NCI-H510A (cell line): ENCODE measurements around the gene EIF2B2.
A peak's percentile ranks its signal among the peaks of the same experiment; 100 is the strongest.

ENCODE experiments used
- DNase-seq: peaks from one replicate; lab custom pipeline; 2025; lab: John Stamatoyannopoulos, UW

Gene EIF2B2

GRCh38 chr14:75002392-75003249 is at the start of gene EIF2B2:
TSS of gene EIF2B2 (plus strand) at chr14:75002921. CDS start at chr14:75002991, 70 bp downstream.
- DNase-seq, result peak; percentile 96

DNA sequence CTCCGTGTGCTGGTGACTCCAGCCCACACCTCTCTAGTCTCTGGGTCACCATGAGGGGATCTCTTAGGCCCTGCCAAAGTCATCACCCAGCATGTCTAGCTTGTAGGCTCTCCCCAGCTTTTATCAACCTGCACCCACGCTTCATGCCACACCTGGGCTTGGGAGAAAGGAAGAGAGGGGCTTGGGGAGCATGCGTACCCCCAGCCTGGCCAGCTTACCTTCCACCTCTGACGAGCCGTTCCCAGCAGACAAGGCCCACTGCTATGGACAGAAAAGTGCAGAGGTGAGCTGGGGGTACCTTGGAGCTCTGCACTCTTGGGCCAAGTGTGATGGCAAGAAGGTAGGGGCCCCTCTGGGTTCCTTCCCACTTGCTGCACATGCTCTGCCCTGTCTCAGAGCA is 49.0 kb upstream of the EIF2B2 start:
- no peak for DNase-seq

- DNase-seq, result peak; percentile 27
These were observed 48.3 kb upstream of the EIF2B2 start for GRCh38 chr14:74954232-74954946.

GRCh38 chr14:74954947-74955228 is 47.8 kb upstream of the EIF2B2 start:
- no peak for DNase-seq

- peak; percentile 21 for DNase-seq
These were observed 47.3 kb upstream of the EIF2B2 start, which contains the start of gene PGF for GRCh38 chr14:74955229-74956026. TSS of gene PGF (minus strand) at chr14:74955597. CDS start at chr14:74955242, 355 bp downstream.

DNA sequence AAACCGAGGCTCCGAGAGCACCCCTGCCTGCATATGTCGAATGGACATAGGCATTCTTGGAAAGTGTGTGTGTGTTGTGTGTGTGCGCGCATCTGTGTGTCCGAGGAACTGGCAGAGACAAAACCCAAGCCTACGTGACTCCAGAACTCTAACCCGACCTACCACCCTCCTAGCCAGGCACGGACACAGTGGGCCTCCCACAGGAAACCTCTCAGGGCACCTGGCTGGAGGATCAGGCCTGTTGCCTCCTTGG is 46.8 kb upstream of the EIF2B2 start:
- no peak for DNase-seq

GRCh38 chr14:74956280-74957072 is 46.2 kb upstream of the EIF2B2 start:
- DNase-seq, result no peak

DNA sequence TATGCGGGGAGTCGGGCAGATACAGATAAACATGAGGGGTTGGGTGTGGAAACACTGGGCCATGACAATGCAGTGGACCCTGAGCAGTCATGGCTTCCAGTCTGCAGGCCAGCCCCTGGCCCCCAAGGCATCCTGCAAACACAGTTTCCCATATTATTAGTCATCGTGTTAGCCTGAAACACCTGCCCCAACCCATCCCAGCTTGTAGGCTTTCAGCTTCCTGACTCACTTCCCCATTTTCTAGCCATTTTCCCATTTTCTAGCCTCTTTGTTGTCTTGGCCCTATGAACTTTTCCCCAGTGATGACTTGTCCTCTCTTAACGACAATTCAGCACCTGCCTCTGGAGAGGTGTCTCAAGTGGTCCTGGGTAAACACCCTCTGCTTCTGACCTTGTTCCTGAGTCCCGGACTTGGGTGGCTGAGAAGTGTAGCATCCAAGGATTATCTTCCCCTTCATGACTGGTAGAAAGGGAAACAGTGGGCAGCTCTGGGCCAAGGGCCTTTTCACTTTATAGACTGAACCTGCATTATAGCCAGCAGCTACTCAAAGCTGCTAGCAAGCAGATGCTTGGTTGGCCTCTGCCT is 43.0 kb upstream of the EIF2B2 start:
- DNase-seq, result no peak

DNA sequence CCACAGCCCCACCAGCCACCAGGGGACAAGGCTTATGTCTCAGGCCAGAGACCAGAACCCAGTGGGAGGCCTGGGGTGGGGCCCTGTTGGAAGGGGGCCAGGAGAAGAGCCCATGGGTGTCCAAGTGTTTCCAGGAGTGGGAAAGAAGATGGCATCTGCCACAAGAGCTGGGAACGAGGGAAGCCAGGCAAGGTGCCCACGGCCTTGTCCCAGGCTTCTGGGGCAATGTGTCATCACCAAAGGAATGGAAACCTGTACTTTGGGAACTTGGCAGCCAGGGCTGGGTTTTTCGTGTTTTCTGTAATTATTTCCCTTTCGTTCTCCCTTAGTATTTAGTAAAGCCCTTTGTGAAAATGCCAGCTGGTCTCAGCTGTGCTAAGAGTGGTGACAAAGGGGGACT is 42.0 kb upstream of the EIF2B2 start:
- no peak for DNase-seq

DNA sequence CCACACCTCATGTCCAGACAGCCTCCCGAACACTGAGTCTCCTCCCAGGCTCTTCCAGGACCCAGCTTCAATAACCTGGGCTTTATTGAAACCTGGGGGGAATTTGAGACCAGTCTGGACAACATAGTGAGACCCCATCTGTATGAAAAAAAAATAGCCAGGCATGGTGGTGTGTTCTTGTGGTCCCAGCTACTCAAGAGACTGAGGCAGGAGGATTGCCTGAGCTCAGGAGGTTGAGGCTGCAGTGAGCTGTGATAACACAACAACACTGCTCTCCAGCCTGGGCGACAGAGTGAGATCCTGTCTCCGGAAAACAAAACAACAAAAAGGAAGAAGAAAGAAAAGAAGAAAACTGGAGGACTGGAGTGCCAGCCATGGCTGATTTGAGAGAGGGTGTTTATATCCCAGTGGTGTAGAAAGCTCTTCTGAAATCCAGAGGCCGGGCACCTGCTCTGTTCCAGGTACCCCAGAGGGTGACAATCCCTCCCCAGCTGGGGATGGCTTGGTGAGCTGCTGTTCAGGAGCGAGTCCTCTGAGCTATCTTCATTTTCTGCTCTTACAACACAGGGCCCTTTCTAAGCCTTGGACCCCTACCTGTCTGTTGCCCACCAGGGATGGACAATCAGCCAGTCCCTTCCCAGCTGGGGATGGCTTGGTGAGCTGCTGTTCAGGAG is 41.3 kb upstream of the EIF2B2 start:
- no peak for DNase-seq

GRCh38 chr14:74962046-74962445 is 40.7 kb upstream of the EIF2B2 start:
- DNase-seq, result no peak

DNA sequence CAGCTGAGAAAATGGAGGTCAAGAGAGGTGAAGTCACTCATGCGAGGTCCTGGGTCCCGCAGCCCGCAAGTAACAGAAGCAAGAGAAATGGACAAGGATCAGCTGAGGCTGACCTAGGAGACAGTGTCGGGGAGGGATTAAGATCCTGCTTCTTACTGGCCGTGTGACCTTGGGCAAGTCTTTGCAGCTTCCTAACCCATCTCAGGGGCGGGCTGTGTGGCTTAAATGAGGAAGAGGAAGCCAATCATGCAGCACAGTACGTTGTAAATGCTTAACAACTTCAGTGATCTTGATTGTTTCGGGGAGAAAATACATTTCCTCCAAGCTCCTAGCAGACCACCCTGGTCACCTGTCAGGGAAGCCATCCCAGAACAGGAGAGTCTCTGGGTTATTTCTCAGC is 40.2 kb upstream of the EIF2B2 start:
- DNase-seq, result no peak

- DNase-seq, result no peak
These were observed 39.5 kb upstream of the EIF2B2 start for GRCh38 chr14:74963178-74963704.

GRCh38 chr14:74963705-74964271 is 38.9 kb upstream of the EIF2B2 start:
- DNase-seq, result no peak

DNA sequence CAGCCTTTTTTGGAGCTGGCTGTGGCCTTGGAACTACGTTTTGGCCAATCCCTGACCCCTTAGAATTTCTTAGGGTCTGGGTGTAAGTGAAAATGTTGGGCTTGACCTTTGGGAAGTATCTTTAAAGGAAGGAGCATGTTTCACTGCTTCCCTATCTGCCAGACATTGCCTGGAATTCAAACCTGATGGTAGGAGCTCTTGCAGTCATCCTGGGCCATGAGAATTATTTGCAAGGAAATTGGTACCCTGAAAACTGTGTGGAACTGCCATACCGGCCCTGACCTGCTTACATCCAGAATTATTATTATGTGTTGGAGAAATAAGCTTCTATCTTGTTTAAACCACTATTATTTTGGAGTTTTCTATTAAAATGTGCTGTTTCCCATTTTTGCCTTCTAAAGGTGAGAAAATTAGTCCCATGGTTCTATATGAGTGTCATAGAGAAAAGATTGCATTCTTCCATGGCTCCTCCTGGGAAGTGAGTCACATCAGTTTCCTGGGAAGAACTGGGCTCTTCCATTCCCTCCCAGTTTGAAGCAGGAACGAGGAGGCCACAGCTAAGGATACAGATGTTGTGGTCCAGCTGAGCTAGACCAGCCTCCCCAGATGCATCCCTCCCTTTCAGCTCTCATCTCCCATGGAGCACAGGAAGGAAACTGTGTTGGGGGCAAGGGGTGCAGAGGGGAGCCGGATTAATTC is 37.8 kb upstream of the EIF2B2 start:
- DNase-seq, result no peak

- no peak for DNase-seq
These were observed 37.1 kb upstream of the EIF2B2 start for GRCh38 chr14:74965486-74966153.

DNA sequence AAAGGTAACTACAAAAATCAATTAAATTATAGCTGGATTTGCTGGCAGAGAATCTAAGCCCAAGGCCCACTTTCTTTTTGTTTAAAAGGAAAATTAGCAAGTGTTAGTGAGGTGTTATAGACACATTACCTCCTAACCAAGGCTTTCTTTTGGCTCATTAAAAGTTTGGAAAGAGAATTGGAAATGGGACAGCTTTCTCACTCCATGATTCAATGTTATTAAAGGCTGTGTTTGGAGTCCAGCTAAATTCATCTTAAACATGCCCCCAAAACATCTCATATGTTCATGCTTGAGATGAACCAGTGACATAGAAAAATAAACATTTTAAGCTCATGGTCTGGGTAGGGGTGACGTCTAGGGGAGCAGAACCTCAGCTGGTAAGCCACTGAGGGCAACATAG is 33.9 kb upstream of the EIF2B2 start:
- no peak for DNase-seq

- DNase-seq, result no peak
These were observed 29.6 kb upstream of the EIF2B2 start for GRCh38 chr14:74973003-74973653.

GRCh38 chr14:74973905-74974363 is 28.8 kb upstream of the EIF2B2 start:
- DNase-seq, result no peak
